HepG2 (cell line): ENCODE results near the gene OR13C4. TPM values are rescaled to one million over a fixed set of nuclear protein-coding genes. Genes with fewer than 3 reads are reported as not detected.

ENCODE experiments used
- EHMT2 ChIP-seq: fragments of 200-600 bp; sonication (generic); IDR thresholded peaks from 2 replicates; pipeline ENCODE4 v1.7.0; 2017; ENCODE audit warnings: antibody characterized with exemption, low read depth, low read length, borderline replicate concordance
- MYNN ChIP-seq: sonication (generic); formaldehyde crosslinking; IDR thresholded peaks from 2 replicates; pipeline ENCODE4 v1.4.0; 2020; ENCODE audit warnings: mild to moderate bottlenecking, low read depth, missing genetic modification reagents
- SNAPC2 ChIP-seq: sonication (generic); formaldehyde crosslinking; IDR thresholded peaks from 2 replicates; pipeline ENCODE4 v1.8.1; 2022; ENCODE audit warnings: mild to moderate bottlenecking, missing genetic modification reagents
- polyA plus RNA-seq, 8 experiments: library from polyadenylated mRNA; depleted of rRNA in 3 of 8; stranded (reverse) in 7 of 8; unstranded in 1 of 8; fragments of >200 nt; fragmentation: Illumina TruSeq in 4 of 8; extraction: Trizol in 4 of 8; gene quantifications; 2 replicates each; pipeline versions ENCODE4 v1.2.1 to v1.2.3, GENCODE V29; 2011 to 2016; ENCODE audit warnings: low read depth in 4 of 8, missing spikeins in 1 of 8, mixed read lengths in 1 of 8; ENCODE audit not compliant: insufficient read depth in 1 of 8
- total RNA-seq, 5 experiments: library from RNA; depleted of rRNA; stranded (reverse); fragments of >200 nt; fragmentation: Illumina TruSeq; extraction: Trizol; gene quantifications; 2 replicates each; pipeline ENCODE4 v1.2.3, GENCODE V29; 2016; ENCODE audit warnings: low read depth in 1 of 5
- TF ChIP-seq, protein P1 (sequence below): sonication (generic); formaldehyde crosslinking; IDR thresholded peaks from 2 replicates; pipeline ENCODE4 v1.5.1; 2020; ENCODE audit warnings: missing genetic modification reagents, mild to moderate bottlenecking, borderline replicate concordance
- TF ChIP-seq, protein P2 (sequence below): sonication (generic); formaldehyde crosslinking; IDR thresholded peaks from 2 replicates; pipeline ENCODE4 v1.8.0; 2022; ENCODE audit warnings: mild to moderate bottlenecking, missing genetic modification reagents, borderline replicate concordance
- TF ChIP-seq, protein P3 (sequence below): sonication (generic); formaldehyde crosslinking; IDR thresholded peaks from 2 replicates; pipeline ENCODE4 v1.5.0; 2020; ENCODE audit warnings: missing genetic modification reagents, mild to moderate bottlenecking, borderline replicate concordance

Gene OR13C4
- total and polyA plus RNA-seq, 2 of the 13 experiments (the other 11 are each of a cell fraction or from before 2014, with no cell fraction given), result not detected

DNA sequence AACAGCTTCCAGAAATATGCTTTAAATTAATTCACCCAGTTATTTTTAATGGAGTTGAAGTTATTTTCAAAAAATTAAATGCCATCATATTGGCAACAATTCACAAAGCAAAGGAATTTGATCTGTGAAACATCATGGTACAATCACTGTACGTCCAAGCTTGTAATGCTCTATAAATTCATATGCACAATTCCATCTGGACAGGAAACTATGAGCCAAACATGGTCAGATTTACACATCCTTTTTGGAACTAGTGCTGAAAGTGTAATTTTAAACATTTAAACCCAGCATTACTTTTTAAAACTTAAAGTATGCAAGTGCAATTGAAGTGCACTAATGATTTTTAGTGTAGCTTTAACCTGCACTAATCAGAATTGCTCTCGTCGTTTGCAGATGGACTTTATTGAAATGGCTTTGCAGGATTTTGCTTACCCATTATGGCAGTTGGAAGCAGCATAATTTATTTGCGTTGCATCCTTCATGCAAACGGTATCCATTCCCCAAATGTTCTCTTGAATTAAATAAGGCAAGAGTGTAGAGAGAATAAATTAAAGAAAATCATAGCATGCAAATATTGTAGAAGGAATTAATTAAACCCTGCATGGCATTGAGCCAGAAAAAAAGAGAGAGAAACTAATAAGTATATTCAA lies 44.0 kb downstream of the OR13C4 start (continued):
- no peak for TF ChIP-seq EHMT2
- TF ChIP-seq, protein P1, sequence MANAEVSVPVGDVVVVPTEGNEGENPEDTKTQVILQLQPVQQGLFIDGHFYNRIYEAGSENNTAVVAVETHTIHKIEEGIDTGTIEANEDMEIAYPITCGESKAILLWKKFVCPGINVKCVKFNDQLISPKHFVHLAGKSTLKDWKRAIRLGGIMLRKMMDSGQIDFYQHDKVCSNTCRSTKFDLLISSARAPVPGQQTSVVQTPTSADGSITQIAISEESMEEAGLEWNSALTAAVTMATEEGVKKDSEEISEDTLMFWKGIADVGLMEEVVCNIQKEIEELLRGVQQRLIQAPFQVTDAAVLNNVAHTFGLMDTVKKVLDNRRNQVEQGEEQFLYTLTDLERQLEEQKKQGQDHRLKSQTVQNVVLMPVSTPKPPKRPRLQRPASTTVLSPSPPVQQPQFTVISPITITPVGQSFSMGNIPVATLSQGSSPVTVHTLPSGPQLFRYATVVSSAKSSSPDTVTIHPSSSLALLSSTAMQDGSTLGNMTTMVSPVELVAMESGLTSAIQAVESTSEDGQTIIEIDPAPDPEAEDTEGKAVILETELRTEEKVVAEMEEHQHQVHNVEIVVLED (CRISPR knock-in tag), result no peak
- TF ChIP-seq, protein P2, sequence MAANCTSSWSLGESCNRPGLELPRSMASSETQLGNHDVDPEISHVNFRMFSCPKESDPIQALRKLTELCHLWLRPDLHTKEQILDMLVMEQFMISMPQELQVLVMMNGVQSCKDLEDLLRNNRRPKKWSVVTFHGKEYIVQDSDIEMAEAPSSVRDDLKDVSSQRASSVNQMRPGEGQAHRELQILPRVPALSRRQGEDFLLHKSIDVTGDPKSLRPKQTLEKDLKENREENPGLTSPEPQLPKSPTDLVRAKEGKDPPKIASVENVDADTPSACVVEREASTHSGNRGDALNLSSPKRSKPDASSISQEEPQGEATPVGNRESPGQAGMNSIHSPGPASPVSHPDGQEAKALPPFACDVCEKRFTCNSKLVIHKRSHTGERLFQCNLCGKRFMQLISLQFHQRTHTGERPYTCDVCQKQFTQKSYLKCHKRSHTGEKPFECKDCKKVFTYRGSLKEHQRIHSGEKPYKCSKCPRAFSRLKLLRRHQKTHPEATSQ (CRISPR knock-in tag), result no peak
- TF ChIP-seq, protein P3, sequence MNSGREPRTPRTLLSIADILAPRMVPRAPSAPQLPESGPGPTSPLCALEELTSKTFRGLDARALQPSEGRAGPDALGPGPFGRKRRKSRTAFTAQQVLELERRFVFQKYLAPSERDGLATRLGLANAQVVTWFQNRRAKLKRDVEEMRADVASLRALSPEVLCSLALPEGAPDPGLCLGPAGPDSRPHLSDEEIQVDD (CRISPR knock-in tag), result no peak
- no peak for TF ChIP-seq MYNN (CRISPR knock-in tag)
- no peak for TF ChIP-seq SNAPC2

Other genes starting within 250 kb of the OR13C4 start
- not detected in 2 replicates for gene OR13F1, start 22.9 kb downstream of the OR13C4 start, total RNA-seq (2016; rRNA removed; fragmentation: Illumina TruSeq; extraction: Trizol)
- gene OR13F1, start 22.9 kb downstream of the OR13C4 start, polyA plus RNA-seq (2011; rRNA removed), result not detected in 2 replicates
- gene OR13C3, start 9.6 kb upstream of the OR13C4 start, total RNA-seq (2016; rRNA removed; fragmentation: Illumina TruSeq; extraction: Trizol), result not detected in 2 replicates
- gene OR13C3, start 9.6 kb upstream of the OR13C4 start, polyA plus RNA-seq (2011; rRNA removed), result not detected in 2 replicates
- gene OR13C8, start 42.0 kb upstream of the OR13C4 start, total RNA-seq (2016; rRNA removed; fragmentation: Illumina TruSeq; extraction: Trizol), result not detected in 2 replicates
- gene OR13C8, start 42.0 kb upstream of the OR13C4 start, polyA plus RNA-seq (2011; rRNA removed), result not detected in 2 replicates
- not detected in 2 replicates for gene OR13C5, start 72.2 kb upstream of the OR13C4 start, total RNA-seq (2016; rRNA removed; fragmentation: Illumina TruSeq; extraction: Trizol)
- not detected in 2 replicates for gene OR13C5, start 72.2 kb upstream of the OR13C4 start, polyA plus RNA-seq (2011; rRNA removed)
- gene OR13C2, start 78.4 kb upstream of the OR13C4 start, total RNA-seq (2016; rRNA removed; fragmentation: Illumina TruSeq; extraction: Trizol), result not detected in 2 replicates
- not detected in 2 replicates for gene OR13C2, start 78.4 kb upstream of the OR13C4 start, polyA plus RNA-seq (2011; rRNA removed)
- not detected in 2 replicates for gene OR13C9, start 91.0 kb upstream of the OR13C4 start, total RNA-seq (2016; rRNA removed; fragmentation: Illumina TruSeq; extraction: Trizol)
- gene OR13C9, start 91.0 kb upstream of the OR13C4 start, polyA plus RNA-seq (2011; rRNA removed), result not detected in 2 replicates
- gene OR13D1, start 167.3 kb upstream of the OR13C4 start, total RNA-seq (2016; rRNA removed; fragmentation: Illumina TruSeq; extraction: Trizol), result not detected in 2 replicates
- gene OR13D1, start 167.3 kb upstream of the OR13C4 start, polyA plus RNA-seq (2011; rRNA removed), result not detected in 2 replicates
- gene NIPSNAP3A, start 220.5 kb upstream of the OR13C4 start, total RNA-seq (2016; rRNA removed; fragmentation: Illumina TruSeq; extraction: Trizol), result 14.6 and 23.8 TPM in 2 replicates
- gene NIPSNAP3A, start 220.5 kb upstream of the OR13C4 start, polyA plus RNA-seq (2011; rRNA removed), result 11.7 and 13.7 TPM in 2 replicates
- 0.44 and 1.3 TPM in 2 replicates for gene NIPSNAP3B, start 236.9 kb upstream of the OR13C4 start, total RNA-seq (2016; rRNA removed; fragmentation: Illumina TruSeq; extraction: Trizol)
- gene NIPSNAP3B, start 236.9 kb upstream of the OR13C4 start, polyA plus RNA-seq (2011; rRNA removed), result 1.5 and 2.1 TPM in 2 replicates